ENCODE measurements around the gene SETD5.

Gene SETD5

GRCh38 chr3:9397332-9397905 lies at the start of gene SETD5:
Gene SETD5, plus strand, starts transcription at chr3:9397615. Its CDS starts 31,324 bp downstream, at chr3:9428939.
- DNase-seq = peak; percentile 98

- peak; percentile 75 for DNase-seq
These were observed 49.5 kb upstream of the SETD5 start for GRCh38 chr3:9347887-9348286.

DNA sequence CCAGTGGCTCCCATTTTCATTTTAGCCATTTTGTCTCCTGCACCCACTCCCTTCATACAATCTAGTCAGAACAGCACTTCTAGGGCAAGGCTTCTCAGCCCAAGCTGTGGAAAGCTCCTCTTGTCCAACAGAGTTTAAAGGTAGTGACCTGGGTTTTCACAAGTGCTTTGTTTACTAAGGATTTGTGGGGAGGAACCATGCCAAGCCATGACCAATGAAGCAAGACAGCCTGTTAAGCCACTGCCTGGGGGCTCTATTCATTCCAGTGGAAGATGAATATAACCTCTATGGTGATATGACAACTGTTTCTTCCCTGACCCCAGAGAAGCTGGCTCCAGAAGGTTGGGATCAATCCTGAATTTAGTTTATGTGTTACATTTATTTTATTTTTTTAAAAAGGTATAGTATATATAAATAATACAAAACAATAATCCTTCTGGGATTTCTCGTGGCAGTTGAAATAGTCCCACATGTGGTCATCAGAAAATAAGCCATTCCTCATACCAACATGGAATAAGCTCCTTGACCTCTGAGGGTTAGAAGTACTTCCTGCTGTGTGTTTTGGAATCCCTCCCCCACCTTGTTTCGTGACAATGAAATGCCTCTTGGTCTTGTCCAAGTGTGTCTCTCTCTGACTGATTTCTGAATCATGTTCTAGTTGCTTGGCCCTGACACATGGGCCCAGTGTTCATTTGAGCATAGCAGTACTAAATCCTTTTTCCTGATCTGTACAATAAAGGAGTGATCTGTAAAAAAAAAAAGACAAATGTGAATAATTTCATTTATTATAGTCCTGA lies 47.9 kb upstream of the SETD5 start:
- peak; percentile 81 for DNase-seq

GRCh38 chr3:9351709-9352126 lies 45.7 kb upstream of the SETD5 start:
- DNase-seq = no peak

DNA sequence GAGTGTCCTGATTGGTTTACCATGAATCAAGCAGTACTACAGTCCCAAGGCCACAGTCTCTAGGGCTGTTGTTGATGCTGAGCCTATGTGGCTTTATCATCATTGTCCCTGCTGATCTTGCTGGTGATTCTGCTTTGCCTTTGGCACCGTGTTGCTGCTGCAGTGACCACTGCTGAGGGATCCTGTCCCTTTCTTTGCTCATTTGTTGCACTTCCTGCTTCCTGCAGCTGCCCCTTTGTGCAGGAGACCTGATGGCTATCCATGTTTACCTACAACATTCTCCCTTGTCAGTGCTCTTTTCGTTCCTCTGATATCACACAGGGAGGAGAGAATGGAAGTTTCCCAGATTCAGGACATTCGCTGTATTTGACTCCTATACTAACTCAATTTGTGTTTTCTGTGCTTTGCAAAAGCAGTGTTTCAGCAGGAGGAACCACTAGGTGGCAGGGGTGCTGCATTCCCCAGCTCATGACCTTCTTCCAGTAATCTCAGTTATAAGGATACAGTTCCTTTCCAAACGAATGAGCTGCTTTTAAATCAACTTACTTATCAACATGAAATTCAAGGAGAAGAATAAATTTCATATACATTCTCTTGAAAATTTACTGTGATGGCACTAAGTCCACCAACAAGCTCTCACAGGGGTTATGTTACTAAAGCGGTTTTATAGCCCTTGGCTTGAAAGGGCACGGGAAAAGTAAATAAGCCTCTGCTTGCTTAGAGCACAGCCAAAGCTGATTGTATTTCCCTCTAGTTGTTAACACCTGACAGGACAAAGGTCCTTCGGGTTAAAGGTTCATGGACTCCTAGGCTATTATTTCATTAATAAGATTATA lies 44.3 kb upstream of the SETD5 start:
- DNase-seq = peak; percentile 61

DNA sequence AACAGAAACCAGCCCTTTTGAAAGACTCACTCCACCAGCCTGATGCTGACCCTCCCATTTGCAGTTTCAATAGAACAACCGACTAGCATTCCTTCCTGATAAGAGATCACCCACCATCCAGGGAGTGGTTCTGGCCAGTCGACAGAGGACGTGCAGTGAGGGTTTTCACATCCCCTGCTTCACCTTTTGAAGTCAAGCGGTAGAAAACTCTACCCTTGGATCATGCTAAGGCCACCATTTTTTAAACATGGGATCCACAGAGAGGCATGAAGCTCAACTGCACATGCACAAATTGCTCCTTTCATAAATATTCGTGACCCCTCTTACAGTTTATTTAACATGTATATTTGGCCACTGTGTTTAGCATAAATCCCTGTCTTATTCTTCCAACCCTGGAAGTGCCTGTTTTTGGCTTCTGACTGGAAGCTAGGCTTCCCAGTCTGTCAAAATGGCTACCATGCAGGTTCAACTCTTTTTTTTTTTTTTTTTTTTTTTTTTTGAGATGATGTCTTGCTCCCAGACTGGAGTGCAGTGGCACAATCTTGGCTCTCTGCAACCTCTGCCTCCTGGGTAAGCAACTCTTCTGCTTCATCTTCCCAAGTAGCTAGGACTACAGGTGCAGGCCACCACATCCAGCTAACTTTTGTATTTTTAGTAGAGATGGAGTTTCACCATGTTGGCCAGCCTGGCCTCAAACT lies 35.6 kb upstream of the SETD5 start:
- no peak for DNase-seq

DNA sequence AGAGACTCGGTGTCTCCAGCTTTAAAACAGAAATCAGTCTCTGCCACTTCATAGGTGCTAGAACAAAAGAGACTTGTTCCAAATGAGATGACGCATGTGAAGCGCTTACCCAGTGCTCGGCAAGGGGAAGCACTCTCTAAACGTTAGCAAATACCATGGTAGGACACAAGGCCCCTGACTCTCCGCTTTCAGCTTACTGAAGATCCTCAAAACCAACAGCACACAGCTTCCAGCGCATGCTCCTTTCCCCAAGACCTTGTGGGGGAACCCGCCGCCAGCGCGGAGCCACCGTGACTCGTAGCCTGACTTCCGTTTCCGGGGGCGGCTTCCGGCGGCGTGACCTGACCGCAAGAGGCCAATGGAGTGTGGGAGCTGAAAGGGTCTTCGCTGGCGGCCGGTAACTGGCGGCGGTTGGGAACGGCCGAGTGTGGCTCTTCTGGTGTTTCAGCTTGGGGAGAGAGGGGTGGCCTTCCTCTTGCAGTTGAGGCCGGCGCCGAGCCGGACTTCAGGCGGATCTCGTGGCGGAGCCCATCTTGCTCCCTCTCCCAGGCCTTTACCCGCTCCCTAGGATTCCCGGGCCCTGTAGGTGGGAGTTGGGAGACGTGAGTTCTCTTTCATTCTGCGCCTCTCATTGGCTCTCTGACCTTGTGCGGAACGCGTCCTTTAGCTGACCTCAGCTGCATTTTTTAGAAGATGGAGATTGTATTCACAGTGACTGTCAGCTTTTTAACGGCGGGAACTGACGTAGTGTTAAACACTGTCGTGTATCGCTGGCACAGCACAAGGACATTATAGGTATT lies 34.5 kb upstream of the SETD5 start, which contains the start of gene THUMPD3:
Gene THUMPD3, plus strand, starts transcription at position 324 of the 800 bp plus-strand sequence. CDS start 2,015 bp downstream, outside the sequence.
- peak; percentile 91 for DNase-seq

- no peak for DNase-seq
These were observed 27.9 kb upstream of the SETD5 start for GRCh38 chr3:9369508-9369907.

GRCh38 chr3:9373465-9373864 lies 23.9 kb upstream of the SETD5 start:
- DNase-seq = no peak

- DNase-seq = no peak
These were observed 19.4 kb upstream of the SETD5 start for GRCh38 chr3:9377981-9378380.

DNA sequence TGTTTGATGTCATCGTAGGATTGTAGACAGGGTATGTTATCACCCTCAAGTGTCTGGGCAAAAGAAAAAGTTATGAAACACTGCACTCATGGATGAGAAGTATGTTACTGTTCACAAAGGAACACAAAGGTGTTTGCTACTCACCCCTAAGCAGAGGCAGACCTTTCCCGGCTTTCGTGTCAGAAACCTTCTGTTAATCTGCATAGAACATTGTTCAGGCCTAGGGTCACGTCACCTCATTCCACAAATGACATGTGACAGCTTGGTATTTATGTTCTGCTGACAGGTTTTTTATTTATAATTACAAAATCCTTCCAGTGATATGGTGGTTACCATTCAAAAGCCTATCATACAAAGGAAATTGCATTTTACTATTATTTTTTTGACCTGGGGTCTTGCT lies 18.1 kb upstream of the SETD5 start:
- no peak for DNase-seq

DNA sequence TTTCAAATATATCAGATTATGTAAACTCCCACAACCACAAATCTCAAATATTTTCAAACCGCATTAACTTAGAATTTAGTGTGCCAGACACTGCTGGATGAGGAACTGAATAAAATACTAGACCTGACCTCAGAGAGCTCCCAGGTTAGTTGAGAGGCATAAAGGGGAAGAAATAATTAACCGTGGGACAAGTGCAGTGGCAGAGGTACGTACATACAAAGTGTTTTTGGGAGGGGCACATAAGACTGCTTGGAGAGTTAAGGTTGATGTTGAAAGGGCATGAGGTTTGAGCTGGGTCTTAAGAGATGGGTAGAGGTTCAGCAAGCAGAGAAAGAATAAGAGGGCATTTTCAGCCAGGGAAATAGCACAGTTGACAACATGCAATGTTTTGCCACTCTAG lies 17.4 kb upstream of the SETD5 start:
- DNase-seq = no peak

DNA sequence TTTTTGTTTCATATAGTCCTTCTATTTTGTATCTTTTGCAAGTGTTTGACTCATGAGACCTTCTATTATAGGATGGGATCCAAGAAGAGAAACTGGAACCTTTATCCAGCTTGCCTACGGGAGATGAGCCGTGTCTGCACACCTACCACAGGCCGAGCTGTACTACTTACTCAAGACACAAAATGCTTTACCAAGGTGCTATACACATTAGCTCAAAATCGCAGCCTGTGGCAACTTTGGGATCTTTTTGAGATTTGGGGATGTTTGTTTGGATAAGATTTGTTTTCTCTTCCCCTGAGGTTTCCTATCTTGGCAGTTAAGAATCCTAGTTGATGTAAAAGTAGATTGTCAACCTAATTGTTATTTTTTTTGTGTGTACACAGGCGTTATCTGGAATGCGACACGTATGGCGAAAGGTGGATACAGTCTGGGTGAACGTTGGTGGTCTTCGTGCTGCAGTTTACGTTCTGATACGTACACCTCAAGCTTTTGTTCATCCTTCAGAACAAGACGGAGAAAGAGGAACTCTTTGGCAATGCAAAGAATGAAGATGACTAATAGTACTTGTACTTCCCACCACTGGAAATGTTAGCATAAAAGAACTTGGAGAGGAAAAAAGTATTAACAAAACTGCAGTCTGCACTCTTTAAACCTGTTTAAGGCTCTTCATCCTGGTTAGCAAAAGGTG lies 13.1 kb upstream of the SETD5 start:
- peak; percentile 25 for DNase-seq

- no peak for DNase-seq
These were observed 12.0 kb upstream of the SETD5 start for GRCh38 chr3:9385187-9386077.

DNA sequence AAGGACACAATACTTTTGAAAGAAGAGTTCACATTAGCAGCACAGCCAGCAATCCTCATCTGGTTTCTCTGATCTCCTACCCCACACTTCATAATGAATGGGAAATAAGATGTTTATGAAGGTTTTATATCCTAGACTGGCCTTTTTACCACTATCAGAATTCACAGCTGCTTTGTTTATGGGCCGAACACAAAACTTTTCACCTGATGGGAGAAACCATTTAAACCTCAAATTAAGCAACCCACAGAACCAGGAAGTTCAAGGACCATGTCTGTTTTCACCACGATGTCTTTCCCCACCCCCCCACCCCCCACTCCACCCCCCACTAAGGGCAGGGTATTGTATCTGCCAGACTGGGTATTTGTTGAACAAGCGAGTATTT lies 11.3 kb upstream of the SETD5 start:
- no peak for DNase-seq

DNA sequence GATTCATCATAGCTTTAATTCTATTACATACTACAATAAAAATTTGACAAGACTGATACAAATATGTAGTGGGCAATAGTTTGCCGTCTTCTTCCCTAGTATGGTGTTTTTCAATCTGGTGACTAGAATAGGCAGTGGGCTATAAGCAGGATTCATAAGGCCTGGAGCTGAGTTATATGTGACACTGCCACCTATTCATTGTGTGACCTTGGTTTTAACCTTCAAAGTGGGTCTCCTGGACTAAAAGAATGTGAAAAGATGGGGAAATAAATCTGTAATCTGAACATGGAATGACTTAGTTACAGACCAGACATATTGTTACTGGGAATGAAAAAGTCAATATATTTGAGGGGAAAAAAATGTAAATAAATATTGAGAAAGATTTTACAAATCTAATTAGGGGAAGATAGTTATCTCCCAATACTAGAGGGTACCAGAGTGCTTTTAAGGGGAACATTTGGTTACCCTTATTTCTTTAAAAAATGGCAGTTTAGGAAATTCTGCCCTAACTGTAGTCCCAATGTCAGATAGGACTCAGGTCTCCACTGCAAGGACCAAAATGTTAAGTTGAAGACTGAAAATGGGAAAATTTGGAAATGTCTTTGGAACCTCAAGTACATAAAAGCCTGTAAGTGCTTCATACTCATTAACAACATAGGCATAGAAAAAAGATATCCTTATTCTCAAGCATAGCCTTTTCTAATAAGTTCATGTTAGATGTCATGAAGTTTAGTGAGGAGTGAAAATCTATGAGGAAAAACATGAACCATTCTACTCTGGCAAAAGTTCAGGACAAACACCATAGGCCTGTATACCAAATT lies 10.7 kb upstream of the SETD5 start:
- DNase-seq = no peak

GRCh38 chr3:9387322-9387655 lies 10.1 kb upstream of the SETD5 start:
- no peak for DNase-seq

DNA sequence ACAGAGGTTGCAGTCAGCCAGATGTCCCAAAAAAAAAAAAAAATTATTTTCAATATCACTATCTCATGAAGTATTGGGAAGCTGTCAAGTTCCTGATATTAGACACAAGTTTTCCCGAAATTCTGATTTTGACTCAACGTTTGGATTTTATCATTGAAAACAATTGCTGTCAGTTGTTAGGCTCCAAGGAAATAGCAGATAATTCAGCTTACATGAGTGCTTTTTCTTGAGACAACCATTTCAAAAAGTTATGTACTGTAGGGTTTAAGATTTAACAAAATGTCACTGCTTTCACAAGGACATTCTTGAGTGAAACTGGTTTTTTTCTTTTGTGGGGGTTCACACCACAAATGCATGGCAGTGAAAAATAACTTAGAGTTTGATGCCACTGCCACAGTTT lies 9.3 kb upstream of the SETD5 start:
- no peak for DNase-seq

DNA sequence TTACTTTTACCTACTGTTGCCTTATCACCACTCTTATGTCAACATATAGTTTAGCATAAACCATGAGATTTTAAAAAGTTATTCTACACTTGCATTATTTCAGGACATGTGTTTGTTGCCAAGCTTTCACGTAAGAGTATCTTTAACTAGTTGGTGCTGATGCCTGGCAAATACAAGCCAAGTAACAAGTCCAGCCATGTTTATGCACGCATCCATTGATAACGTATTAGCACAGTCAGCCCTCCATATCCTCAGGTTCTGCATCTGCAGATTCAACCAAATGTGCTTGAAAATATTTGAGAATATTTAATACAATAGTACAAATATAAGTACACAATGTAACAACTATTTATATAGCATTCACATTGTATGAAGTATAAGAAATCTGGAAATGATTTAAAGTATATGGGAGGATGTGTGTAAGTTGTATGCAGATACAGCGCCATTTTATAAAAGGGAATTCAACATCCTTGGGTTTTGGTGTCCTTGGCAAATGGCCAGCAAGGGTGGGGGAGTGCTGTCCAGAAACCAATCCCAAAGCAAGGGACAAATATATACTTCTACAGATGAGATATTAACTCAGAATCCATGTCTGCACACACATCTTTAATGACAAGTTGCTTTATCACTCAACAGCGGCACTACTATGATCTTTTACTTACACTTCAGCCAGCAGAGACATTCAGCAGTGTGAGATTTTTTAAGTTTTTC lies 8.7 kb upstream of the SETD5 start:
- no peak for DNase-seq
